ENCODE results near the gene RARS2. TPM values are rescaled to one million over a fixed set of nuclear protein-coding genes. Genes with fewer than 3 reads are reported as not detected.
"Not testable (repeated sequence)": the region's sequence is repeated elsewhere in the genome, so short reads cannot be mapped to it uniquely, and the experiment has no call there.

Gene RARS2
- 42.6 TPM for polyA plus RNA-seq (2013, experiment 1 of 2; ENCODE audit: insufficient read length)
- polyA plus RNA-seq (2013, experiment 2 of 2; ENCODE audit: insufficient read length) = 57.5 TPM

- DNase-seq = peak; percentile 93
These were observed at the start of gene RARS2, which contains the start of gene ORC3 for GRCh38 chr6:87589693-87590416. Gene RARS2, minus strand, starts transcription at chr6:87589987. Its CDS starts 30 bp downstream, at chr6:87589957. Gene ORC3, plus strand, starts transcription at chr6:87590135. Its CDS starts 34 bp downstream, at chr6:87590169.

GRCh38 chr6:87639373-87639772 is 49.6 kb upstream of the RARS2 start:
- DNase-seq = no peak

GRCh38 chr6:87637106-87637505 is 47.3 kb upstream of the RARS2 start:
- no peak for DNase-seq

- no peak for DNase-seq
These were observed 46.5 kb upstream of the RARS2 start for GRCh38 chr6:87636315-87636714.

GRCh38 chr6:87633851-87634250 is 44.1 kb upstream of the RARS2 start:
- DNase-seq = no peak

GRCh38 chr6:87630746-87631145 is 41.0 kb upstream of the RARS2 start:
- no peak for DNase-seq

GRCh38 chr6:87628881-87629280 is 39.1 kb upstream of the RARS2 start:
- DNase-seq = no peak

GRCh38 chr6:87628424-87628823 is 38.6 kb upstream of the RARS2 start:
- DNase-seq = no peak

- DNase-seq = peak; percentile 20
These were observed 33.5 kb upstream of the RARS2 start for GRCh38 chr6:87623248-87623647.

GRCh38 chr6:87618531-87618930 is 28.7 kb upstream of the RARS2 start:
- no peak for DNase-seq

- no peak for DNase-seq
These were observed 27.6 kb upstream of the RARS2 start for GRCh38 chr6:87617405-87617804.

GRCh38 chr6:87613018-87613417 is 23.2 kb upstream of the RARS2 start:
- not testable (repeated sequence) for DNase-seq

- DNase-seq = no peak
These were observed 19.0 kb upstream of the RARS2 start for GRCh38 chr6:87608802-87609201.

- DNase-seq = no peak
These were observed 16.4 kb upstream of the RARS2 start for GRCh38 chr6:87606199-87606598.

GRCh38 chr6:87600576-87600975 is 10.8 kb upstream of the RARS2 start:
- DNase-seq = no peak

- no peak for DNase-seq
These were observed 1.2 kb upstream of the RARS2 start for GRCh38 chr6:87590990-87591389.

- no peak for DNase-seq
These were observed 662 bp upstream of the RARS2 start for GRCh38 chr6:87590417-87590880.

GRCh38 chr6:87588756-87589407 is 905 bp downstream of the RARS2 start:
- DNase-seq = no peak

GRCh38 chr6:87586371-87587077 is 3.3 kb downstream of the RARS2 start:
- DNase-seq = no peak

- DNase-seq = no peak
These were observed 6.0 kb downstream of the RARS2 start for GRCh38 chr6:87583822-87584221.

GRCh38 chr6:87575423-87575822 is 14.4 kb downstream of the RARS2 start:
- no peak for DNase-seq

GRCh38 chr6:87574237-87574804 is 15.5 kb downstream of the RARS2 start:
- no peak for DNase-seq
